ENCODE data around the gene PPA1.

PPA1 gene

GRCh38 chr10:70155255-70155838 lies 77.9 kb downstream of the PPA1 start:
- H2AFZ ChIP-seq (ENCODE audit: low read depth, low read length), result no peak overlapping the region
- H3K36me3 ChIP-seq (ENCODE audit: insufficient read depth, low read length), result peaks cover 99% of the 10 kb centered on the region
- H3K4me2 ChIP-seq (ENCODE audit: insufficient read depth, low read length), result no peak overlapping the region
- no peak overlapping the region for H3K27ac ChIP-seq (ENCODE audit: low read length)
- no peak for DNase-seq
- TF ChIP-seq CTCF (IDR thresholded peaks at IDR 0.05; ENCODE audit: borderline replicate concordance, extremely low read depth, low read length, poor library complexity, severe bottlenecking) (no peak), EZH2 (IDR thresholded peaks at IDR 0.05; ENCODE audit: borderline replicate concordance, low read depth, low read length, severe bottlenecking) (no peak)
- H3K79me2 ChIP-seq (ENCODE audit: insufficient read depth, low read length), result peaks cover 28% of the 10 kb centered on the region
- ATAC-seq (ENCODE audit: insufficient read depth, low read depth), result no peak
- H3K4me1 ChIP-seq (ENCODE audit: insufficient read depth, low read length), result no peaks in the 10 kb centered on the region
- H3K9ac ChIP-seq (ENCODE audit: low read depth, low read length), result no peak overlapping the region
- H4K20me1 ChIP-seq (ENCODE audit: insufficient read depth, low read length), result peaks cover 10% of the 10 kb centered on the region; the same call in 1 of the 2 replicates
- H3K9me3 ChIP-seq (ENCODE audit: insufficient read depth, low read length, severe bottlenecking), result no peaks in the 10 kb centered on the region
- H3K4me3 ChIP-seq (ENCODE audit: low read depth in 1 of 2, low read length in 2 of 2), result no peak overlapping the region
- no peaks in the 10 kb centered on the region for H3K27me3 ChIP-seq (ENCODE audit: insufficient read depth, low read length, poor library complexity)
